HepG2 (cell line): ENCODE results near the gene MCC. TPM values are rescaled to one million over a fixed set of nuclear protein-coding genes. Genes with fewer than 3 reads are reported as not detected.

ENCODE experiments used
- AGO1 ChIP-seq: fragments of 200-400 bp; formaldehyde crosslinking; IDR thresholded peaks from 2 replicates; pipeline ENCODE4 v1.6.1; 2017; ENCODE audit warnings: mild to moderate bottlenecking, low read depth, low read length, moderate library complexity; ENCODE audit not compliant: poor library complexity, severe bottlenecking
- CENPT ChIP-seq: sonication (generic); formaldehyde crosslinking; IDR thresholded peaks from 2 replicates; pipeline ENCODE4 v1.8.0; 2022; ENCODE audit warnings: low read depth, mild to moderate bottlenecking, moderate library complexity, missing genetic modification reagents
- ELF1 ChIP-seq: sonication (generic); formaldehyde crosslinking; IDR thresholded peaks from 2 replicates; pipeline ENCODE4 v1.4.0; 2020; ENCODE audit warnings: missing genetic modification reagents
- FOXC1 ChIP-seq: sonication (generic); formaldehyde crosslinking; IDR thresholded peaks from 2 replicates; pipeline ENCODE4 v1.8.0; 2022; ENCODE audit warnings: mild to moderate bottlenecking, missing genetic modification reagents, borderline replicate concordance
- GABPB1 ChIP-seq: IDR thresholded peaks from 2 replicates; pipeline ENCODE4 v1.6.1; 2016; ENCODE audit warnings: mild to moderate bottlenecking, missing genetic modification reagents, moderate library complexity, missing compliant biosample characterization
- HNF1A ChIP-seq, 2 experiments: sonication (generic) in 1 of 2; formaldehyde crosslinking in 1 of 2; IDR thresholded peaks; 2 replicates each; pipeline versions ENCODE4 v1.4.0 to v1.6.1; 2016 to 2020; ENCODE audit warnings: borderline replicate concordance in 1 of 2, low read depth in 1 of 2, mild to moderate bottlenecking in 1 of 2, missing genetic modification reagents in 1 of 2
- NRL ChIP-seq: sonication (generic); formaldehyde crosslinking; IDR thresholded peaks from 2 replicates; pipeline ENCODE4 v1.5.0; 2020; ENCODE audit warnings: missing genetic modification reagents, mild to moderate bottlenecking, moderate library complexity, borderline replicate concordance
- RARG ChIP-seq: sonication (generic); formaldehyde crosslinking; IDR thresholded peaks from 2 replicates; pipeline ENCODE4 v1.4.0; 2020; ENCODE audit warnings: low read depth, mild to moderate bottlenecking, missing genetic modification reagents
- SP1 ChIP-seq, 2 experiments: fragments of 450-650 bp in 1 of 2; sonication (generic) in 1 of 2; formaldehyde crosslinking in 1 of 2; IDR thresholded peaks; 2 replicates each; pipeline versions ENCODE4 v1.4.0 to v1.6.1; 2016 to 2020; ENCODE audit warnings: missing genetic modification reagents in 1 of 2
- TBL1XR1 ChIP-seq: fragments of 150-350 bp; IDR thresholded peaks from 2 replicates; pipeline ENCODE4 v1.6.1; 2014; ENCODE audit warnings: borderline replicate concordance, low read length; ENCODE audit not compliant: partially characterized antibody
- THAP9 ChIP-seq: sonication (generic); formaldehyde crosslinking; IDR thresholded peaks from 2 replicates; pipeline ENCODE4; 2020; ENCODE audit warnings: missing genetic modification reagents, mild to moderate bottlenecking, borderline replicate concordance
- ZNF296 ChIP-seq: sonication (generic); formaldehyde crosslinking; conservative IDR thresholded peaks from 2 replicates; pipeline ENCODE4 v1.5.0; 2020; ENCODE audit warnings: mild to moderate bottlenecking, missing genetic modification reagents
- ZNF513 ChIP-seq: sonication (generic); formaldehyde crosslinking; conservative IDR thresholded peaks from 2 replicates; pipeline ENCODE4 v1.5.0; 2020; ENCODE audit warnings: missing genetic modification reagents
- ZNF709 ChIP-seq: sonication (generic); formaldehyde crosslinking; IDR thresholded peaks from 2 replicates; pipeline ENCODE4 v1.5.0; 2020; ENCODE audit warnings: mild to moderate bottlenecking, missing genetic modification reagents
- ZNF790 ChIP-seq: sonication (generic); formaldehyde crosslinking; IDR thresholded peaks from 2 replicates; pipeline ENCODE4 v1.8.0; 2022; ENCODE audit warnings: missing genetic modification reagents, mild to moderate bottlenecking, borderline replicate concordance
- ZNF841 ChIP-seq: sonication (generic); formaldehyde crosslinking; IDR thresholded peaks from 2 replicates; pipeline ENCODE4 v1.8.1; 2023; ENCODE audit warnings: missing genetic modification reagents, borderline replicate concordance
- polyA plus RNA-seq, 8 experiments: library from polyadenylated mRNA; depleted of rRNA in 3 of 8; stranded (reverse) in 7 of 8; unstranded in 1 of 8; fragments of >200 nt; fragmentation: Illumina TruSeq in 4 of 8; extraction: Trizol in 4 of 8; gene quantifications; 2 replicates each; pipeline versions ENCODE4 v1.2.1 to v1.2.3, GENCODE V29; 2011 to 2016; ENCODE audit warnings: low read depth in 4 of 8, missing spikeins in 1 of 8, mixed read lengths in 1 of 8; ENCODE audit not compliant: insufficient read depth in 1 of 8
- total RNA-seq, 5 experiments: library from RNA; depleted of rRNA; stranded (reverse); fragments of >200 nt; fragmentation: Illumina TruSeq; extraction: Trizol; gene quantifications; 2 replicates each; pipeline ENCODE4 v1.2.3, GENCODE V29; 2016; ENCODE audit warnings: low read depth in 1 of 5

The MCC gene
- total and polyA plus RNA-seq, 2 of the 13 experiments (the other 11 are each of a cell fraction or from before 2014, with no cell fraction given): 0.55 to 2.4 TPM

GRCh38 chr5:112976432-112977309 lies 511.6 kb downstream of the MCC start, which contains the start of gene DCP2 (continued):
- TF ChIP-seq ZNF709 (CRISPR knock-in tag) (peak; percentile 90), ZNF790 (CRISPR knock-in tag) (no peak), AGO1 (peak; percentile 32), ZNF841 (CRISPR knock-in tag) (0 out of 2 replicates have a peak, but pooled peaks have one; percentile 56), CENPT (CRISPR knock-in tag) (no peak), ZNF513 (CRISPR knock-in tag) (no peak), TBL1XR1 (no peak), THAP9 (CRISPR knock-in tag) (peak; percentile 69; the same call in 1 of the 2 replicates), SP1 (IDR thresholded peaks at IDR 0.05) (0 out of 2 replicates have a peak, but pooled peaks have one; percentile 45), SP1 (CRISPR knock-in tag; IDR thresholded peaks at IDR 0.05) (peak; percentile 93), HNF1A (IDR thresholded peaks at IDR 0.05; ENCODE audit: low read depth) (no peak), HNF1A (CRISPR knock-in tag; IDR thresholded peaks at IDR 0.05; ENCODE audit: borderline replicate concordance) (peak; percentile 63), FOXC1 (CRISPR knock-in tag) (peak; percentile 41; the same call in 1 of the 2 replicates), RARG (CRISPR knock-in tag) (no peak), ZNF296 (CRISPR knock-in tag) (0 out of 2 replicates have a peak, but pooled peaks have one; percentile 55), ELF1 (CRISPR knock-in tag) (peak; percentile 78), NRL (CRISPR knock-in tag) (peak; percentile 14; the same call in 1 of the 2 replicates), GABPB1 (CRISPR knock-in tag) (peak; percentile 90)
